ENCODE measurements around the gene KIFBP.
A peak's percentile ranks its signal among the peaks of the same experiment; 100 is the strongest.
"Not testable (repeated sequence)": the region's sequence is repeated elsewhere in the genome, so short reads cannot be mapped to it uniquely, and the experiment has no call there.

KIFBP gene

GRCh38 chr10:68988530-68989316, at the start of gene KIFBP:
Gene KIFBP, plus strand, starts transcription at chr10:68988803. Its CDS starts 30 bp downstream, at chr10:68988833.
- Histone ChIP-seq H3K36me3 (ENCODE audit: insufficient read depth) (peaks cover 6% of the 10 kb centered on the region; the same call in 1 of the 2 replicates), H3K4me3 (IDR thresholded peaks at IDR 0.05; ENCODE audit: insufficient read depth, low read depth, low read length) (peak within 1 kb of the TSS; percentile 30), H3K9ac (peak within 1 kb of the TSS; percentile 62), H3K4me2 (peak within 1 kb of the TSS; percentile 38), H3K27me3 (ENCODE audit: insufficient read depth, low read depth) (no peaks in the 10 kb centered on the region), H3K4me1 (ENCODE audit: low read depth, poor library complexity, severe bottlenecking) (peaks cover 10% of the 10 kb centered on the region), H3K79me2 (ENCODE audit: insufficient read depth, low read depth) (peaks cover 15% of the 10 kb centered on the region; the same call in 1 of the 2 replicates), H4K20me1 (ENCODE audit: insufficient read depth) (no peaks in the 10 kb centered on the region), H2AFZ (ENCODE audit: low read depth) (peak within 1 kb of the TSS; percentile 85), H3K27ac (peak within 1 kb of the TSS; percentile 54)
- TF ChIP-seq CTCF (conservative IDR thresholded peaks at IDR 0.05; ENCODE audit: low read depth, low read length), result peak; percentile 36

GRCh38 chr10:68938884-68939283, 49.7 kb upstream of the KIFBP start:
- H3K36me3 ChIP-seq (ENCODE audit: insufficient read depth), result no peaks in the 10 kb centered on the region; the same call in 1 of the 2 replicates
- no peak overlapping the region for H2AFZ ChIP-seq (ENCODE audit: low read depth)
- no peak for TF ChIP-seq CTCF (conservative IDR thresholded peaks at IDR 0.05; ENCODE audit: low read depth, low read length)
- no peak overlapping the region for H3K4me2 ChIP-seq
- no peak overlapping the region for H3K9ac ChIP-seq
- no peaks in the 10 kb centered on the region for H4K20me1 ChIP-seq (ENCODE audit: insufficient read depth)
- no peak overlapping the region for H3K4me3 ChIP-seq (IDR thresholded peaks at IDR 0.05; ENCODE audit: insufficient read depth, low read depth, low read length)
- H3K27ac ChIP-seq, result no peak overlapping the region
- H3K27me3 ChIP-seq (ENCODE audit: insufficient read depth, low read depth), result no peaks in the 10 kb centered on the region
- no peaks in the 10 kb centered on the region for H3K4me1 ChIP-seq (ENCODE audit: low read depth, poor library complexity, severe bottlenecking)
- no peaks in the 10 kb centered on the region for H3K79me2 ChIP-seq (ENCODE audit: insufficient read depth, low read depth)

GRCh38 chr10:68940917-68941316, 47.7 kb upstream of the KIFBP start:
- H3K4me2 ChIP-seq; H3K27ac ChIP-seq; H3K27me3 ChIP-seq (ENCODE audit: insufficient read depth, low read depth); H3K4me1 ChIP-seq (ENCODE audit: low read depth, poor library complexity, severe bottlenecking); H2AFZ ChIP-seq (ENCODE audit: low read depth); H3K4me3 ChIP-seq (IDR thresholded peaks at IDR 0.05; ENCODE audit: insufficient read depth, low read depth, low read length); H4K20me1 ChIP-seq (ENCODE audit: insufficient read depth); H3K36me3 ChIP-seq (ENCODE audit: insufficient read depth); H3K9ac ChIP-seq; H3K79me2 ChIP-seq (ENCODE audit: insufficient read depth, low read depth): not testable (repeated sequence)

GRCh38 chr10:68950598-68950997, 38.0 kb upstream of the KIFBP start:
- H3K4me2 ChIP-seq, result no peak overlapping the region
- no peaks in the 10 kb centered on the region for H4K20me1 ChIP-seq (ENCODE audit: insufficient read depth)
- no peak overlapping the region for H3K9ac ChIP-seq
- peaks cover 7% of the 10 kb centered on the region; the same call in 1 of the 2 replicates for H3K36me3 ChIP-seq (ENCODE audit: insufficient read depth)
- no peak overlapping the region for H2AFZ ChIP-seq (ENCODE audit: low read depth)
- no peaks in the 10 kb centered on the region for H3K79me2 ChIP-seq (ENCODE audit: insufficient read depth, low read depth)
- no peak for TF ChIP-seq CTCF (conservative IDR thresholded peaks at IDR 0.05; ENCODE audit: low read depth, low read length)
- no peak overlapping the region for H3K27ac ChIP-seq
- H3K27me3 ChIP-seq (ENCODE audit: insufficient read depth, low read depth), result no peaks in the 10 kb centered on the region
- no peak overlapping the region for H3K4me3 ChIP-seq (IDR thresholded peaks at IDR 0.05; ENCODE audit: insufficient read depth, low read depth, low read length)
- peaks cover 8% of the 10 kb centered on the region for H3K4me1 ChIP-seq (ENCODE audit: low read depth, poor library complexity, severe bottlenecking)

- Histone ChIP-seq H4K20me1 (ENCODE audit: insufficient read depth) (peaks cover 24% of the 10 kb centered on the region), H3K4me1 (ENCODE audit: low read depth, poor library complexity, severe bottlenecking) (peaks cover 31% of the 10 kb centered on the region), H3K9ac (peak overlapping the region; percentile 100), H3K27ac (peak overlapping the region; percentile 91; the same call in 1 of the 2 replicates), H3K27me3 (ENCODE audit: insufficient read depth, low read depth) (no peaks in the 10 kb centered on the region), H2AFZ (ENCODE audit: low read depth) (no peak overlapping the region), H3K4me2 (peak overlapping the region; percentile 95), H3K4me3 (IDR thresholded peaks at IDR 0.05; ENCODE audit: insufficient read depth, low read depth, low read length) (no peak overlapping the region), H3K79me2 (ENCODE audit: insufficient read depth, low read depth) (peaks cover 40% of the 10 kb centered on the region), H3K36me3 (ENCODE audit: insufficient read depth) (peaks cover 12% of the 10 kb centered on the region; the same call in 1 of the 2 replicates)
- no peak for TF ChIP-seq CTCF (conservative IDR thresholded peaks at IDR 0.05; ENCODE audit: low read depth, low read length)
Observed at GRCh38 chr10:68954904-68955303, 33.7 kb upstream of the KIFBP start.

Measured in KMS-11 (cell line).